Activated CD8-positive, alpha-beta T cell treated with anti-CD3 and anti-CD28 coated beads for 36 hours (primary cell): ENCODE results near the gene WFIKKN2. TPM values are rescaled to one million over a fixed set of nuclear protein-coding genes. Genes with fewer than 3 reads are reported as not detected.

ENCODE experiments used
- ATAC-seq: fragments of 200-7000 bp; cut with Tn5 transposase; one replicate; pipeline ENCODE4 v1.10.0; 2021; ENCODE audit warnings: mild to moderate bottlenecking, moderate library complexity
- CTCF ChIA-PET: fragments of 350-600 bp; sonication (Branson Sonifier 250); formaldehyde crosslinking; loops from one replicate; lab custom pipeline; 2021; ENCODE audit warnings: antibody characterized with exemption; lab: Charles Lee
- POLR2A ChIA-PET: fragments of 350-600 bp; sonication (Branson Sonifier 250); formaldehyde crosslinking; loops from one replicate; lab custom pipeline; 2021; ENCODE audit warnings: antibody characterized with exemption; lab: Charles Lee
- DNase-seq: peaks from one replicate; pipeline ENCODE4 v3.0.0-alpha.2; 2020
- H3K27ac Mint-ChIP-seq: one replicate; pipeline ENCODE4 v1.8.0; 2021; ENCODE audit warnings: mild to moderate bottlenecking, mixed read lengths
- H3K27me3 Mint-ChIP-seq: one replicate; pipeline ENCODE4 v1.8.0; 2021; ENCODE audit warnings: mixed read lengths
- H3K36me3 Mint-ChIP-seq: one replicate; pipeline ENCODE4 v1.8.0; 2021; ENCODE audit warnings: low read depth, mixed read lengths
- H3K4me1 Mint-ChIP-seq: one replicate; pipeline ENCODE4 v1.8.0; 2021; ENCODE audit warnings: low read depth, mixed read lengths
- H3K4me3 Mint-ChIP-seq: one replicate; pipeline ENCODE4 v1.8.0; 2021; ENCODE audit warnings: mild to moderate bottlenecking, moderate library complexity, mixed read lengths
- H3K9me3 Mint-ChIP-seq: one replicate; pipeline ENCODE4 v1.8.0; 2021; ENCODE audit warnings: mixed read lengths
- intact Hi-C: fragments of 100-400 bp; cut with micrococcal nuclease; formaldehyde crosslinking; loops from one replicate; pipeline ENCODE4 v1.10.0; 2022
- total RNA-seq, 2 experiments: library from RNA; stranded (reverse); gene quantifications; one replicate each; pipeline ENCODE4 v1.2.3, GENCODE V29; 2021
- TF ChIP-seq, protein P1 (sequence below): fragments of 200-600 bp; IDR thresholded peaks from one replicate; pipeline ENCODE4 v1.8.0; 2022; ENCODE audit warnings: antibody characterized with exemption, mild to moderate bottlenecking

Gene WFIKKN2
- total RNA-seq, 2 experiments from 2014 or later, result not detected

DNA sequence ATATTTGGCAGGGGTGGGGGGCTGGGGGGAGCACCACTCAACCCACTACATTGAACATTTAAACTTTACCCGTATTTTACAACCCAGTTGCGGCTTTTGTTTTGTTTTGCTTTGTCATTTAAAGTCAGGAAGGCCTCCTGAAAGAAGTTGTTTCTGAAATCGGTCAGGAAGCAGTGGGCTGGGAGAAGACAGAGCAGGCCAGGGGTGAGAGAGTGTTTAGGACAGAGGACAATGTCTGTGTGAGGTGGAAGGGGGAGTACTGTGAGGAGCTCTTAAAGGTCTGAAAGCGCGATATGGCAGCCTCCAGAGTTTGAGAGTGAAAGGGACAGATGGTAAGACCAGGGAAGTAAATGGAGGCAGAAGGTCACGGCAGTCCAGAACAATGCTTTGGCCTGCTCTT is 6.1 kb upstream of the WFIKKN2 start:
- intact Hi-C loops, result no loop called here
- POLR2A ChIA-PET, result no interaction called here

DNA sequence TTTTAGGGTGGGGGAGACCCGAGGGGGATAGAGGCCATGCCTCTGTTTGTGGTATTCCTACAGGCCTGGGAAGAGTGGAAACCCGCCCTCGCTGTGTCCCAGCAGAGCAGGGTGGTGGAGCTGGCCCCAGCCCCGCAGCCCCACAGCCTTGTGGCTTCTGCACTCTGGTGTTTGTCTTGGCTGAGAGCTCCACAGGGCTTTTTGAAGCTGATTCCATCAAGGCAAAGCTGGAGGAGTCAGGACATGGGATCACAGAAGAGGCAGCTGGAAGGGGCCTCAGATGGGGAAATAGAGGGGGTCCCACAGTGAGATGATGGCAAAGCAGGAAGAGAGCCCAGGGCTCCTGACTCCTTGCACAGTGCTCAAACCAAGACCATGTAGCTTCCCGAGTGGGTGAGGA is 5.0 kb upstream of the WFIKKN2 start:
- Mint-ChIP-seq H3K4me1 (no peaks in the 10 kb centered on the region), H3K36me3 (no peaks in the 10 kb centered on the region), H3K27me3 (peaks cover 4% of the 10 kb centered on the region), H3K4me3 (no peak overlapping the region), H3K9me3 (no peaks in the 10 kb centered on the region), H3K27ac (no peak overlapping the region)
- TF ChIP-seq, protein P1, sequence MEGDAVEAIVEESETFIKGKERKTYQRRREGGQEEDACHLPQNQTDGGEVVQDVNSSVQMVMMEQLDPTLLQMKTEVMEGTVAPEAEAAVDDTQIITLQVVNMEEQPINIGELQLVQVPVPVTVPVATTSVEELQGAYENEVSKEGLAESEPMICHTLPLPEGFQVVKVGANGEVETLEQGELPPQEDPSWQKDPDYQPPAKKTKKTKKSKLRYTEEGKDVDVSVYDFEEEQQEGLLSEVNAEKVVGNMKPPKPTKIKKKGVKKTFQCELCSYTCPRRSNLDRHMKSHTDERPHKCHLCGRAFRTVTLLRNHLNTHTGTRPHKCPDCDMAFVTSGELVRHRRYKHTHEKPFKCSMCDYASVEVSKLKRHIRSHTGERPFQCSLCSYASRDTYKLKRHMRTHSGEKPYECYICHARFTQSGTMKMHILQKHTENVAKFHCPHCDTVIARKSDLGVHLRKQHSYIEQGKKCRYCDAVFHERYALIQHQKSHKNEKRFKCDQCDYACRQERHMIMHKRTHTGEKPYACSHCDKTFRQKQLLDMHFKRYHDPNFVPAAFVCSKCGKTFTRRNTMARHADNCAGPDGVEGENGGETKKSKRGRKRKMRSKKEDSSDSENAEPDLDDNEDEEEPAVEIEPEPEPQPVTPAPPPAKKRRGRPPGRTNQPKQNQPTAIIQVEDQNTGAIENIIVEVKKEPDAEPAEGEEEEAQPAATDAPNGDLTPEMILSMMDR, result no peak
- ATAC-seq (no peak), DNase-seq (no peak)
- POLR2A ChIA-PET, result no interaction called here
- CTCF ChIA-PET, result interaction anchor here (1.1 to 1.6 kb wide), 6 partner anchors 12 to 135 kb away, joined by 3 to 9 read pairs (median 3); no protein-coding TSS in a partner anchor
- intact Hi-C loops, result no loop called here

More for the DNA sequence above, 6.1 kb upstream of the WFIKKN2 start:
- Mint-ChIP-seq H3K4me3 (no peak overlapping the region), H3K4me1 (no peaks in the 10 kb centered on the region), H3K36me3 (no peaks in the 10 kb centered on the region), H3K27ac (no peak overlapping the region), H3K27me3 (no peaks in the 10 kb centered on the region), H3K9me3 (no peaks in the 10 kb centered on the region)
- TF ChIP-seq, protein P1, result no peak
- no peak for ATAC-seq
- CTCF ChIA-PET, result interaction anchor here (1.1 to 1.6 kb wide), 4 partner anchors 13 to 136 kb away, joined by 3 to 9 read pairs (median 4); no protein-coding TSS in a partner anchor
- no peak for DNase-seq

DNA sequence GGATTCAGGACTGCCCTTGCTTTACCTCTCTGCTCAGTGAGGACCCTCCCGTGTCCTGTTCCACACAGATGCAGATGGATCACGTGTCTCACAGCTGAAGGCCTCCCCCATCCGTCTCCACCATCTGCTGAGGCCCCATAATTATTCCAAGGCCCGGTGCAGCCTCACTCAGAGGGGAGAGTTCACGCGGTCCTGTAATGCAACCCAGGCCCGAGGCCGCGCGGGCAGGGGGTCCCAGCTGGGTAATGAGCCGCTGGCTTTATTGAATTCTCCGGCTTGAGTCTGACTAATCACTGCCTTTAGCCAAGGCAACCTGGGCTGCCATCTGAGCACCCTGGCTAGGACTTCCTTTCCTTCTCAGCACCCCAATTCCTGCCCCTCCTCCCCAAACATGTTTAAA is 4.4 kb upstream of the WFIKKN2 start:
- no peaks in the 10 kb centered on the region for H3K9me3 Mint-ChIP-seq
- no peak for DNase-seq
- ATAC-seq, result no peak
- no peak overlapping the region for H3K4me3 Mint-ChIP-seq
- ChIA-PET CTCF (interaction anchor here (1.1 to 1.6 kb wide), 3 partner anchors 11 to 28 kb away, joined by 3 to 9 read pairs (median 3); no protein-coding TSS in a partner anchor), POLR2A (interaction anchor here (0.7 kb wide), 1 partner anchor 347 kb away, joined by 3 read pairs; no protein-coding TSS in a partner anchor)
- H3K27ac Mint-ChIP-seq, result no peak overlapping the region
- peaks cover 4% of the 10 kb centered on the region for H3K27me3 Mint-ChIP-seq
- no peaks in the 10 kb centered on the region for H3K4me1 Mint-ChIP-seq
- no peaks in the 10 kb centered on the region for H3K36me3 Mint-ChIP-seq
- TF ChIP-seq, protein P1, result no peak
- intact Hi-C loops, result no loop called here

DNA sequence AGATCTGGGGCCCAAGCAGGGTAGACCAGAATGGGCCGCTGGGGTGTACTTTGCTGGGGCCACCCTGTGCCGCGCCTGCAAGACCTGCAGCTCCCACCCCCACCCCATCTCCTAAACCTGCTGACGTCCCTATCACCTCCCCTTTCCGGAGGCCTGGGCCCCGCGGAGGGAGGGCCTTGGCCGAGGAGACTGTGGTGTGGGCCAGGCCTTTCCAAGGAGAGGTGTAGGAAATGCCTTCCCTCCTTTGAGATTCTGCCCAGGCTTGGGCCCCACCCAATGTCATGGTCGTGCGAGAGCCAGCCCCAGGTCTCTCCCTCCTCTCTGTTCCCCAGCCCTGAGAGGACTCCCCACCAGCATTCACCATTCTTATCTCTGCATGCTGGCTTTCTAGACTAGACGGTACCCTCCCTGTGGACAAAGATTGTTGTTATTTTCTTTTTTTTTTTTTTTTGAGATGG is 3.9 kb upstream of the WFIKKN2 start:
- DNase-seq (no peak), ATAC-seq (no peak)
- Mint-ChIP-seq H3K4me1 (no peaks in the 10 kb centered on the region), H3K27me3 (peaks cover 4% of the 10 kb centered on the region), H3K9me3 (no peaks in the 10 kb centered on the region), H3K4me3 (no peak overlapping the region), H3K36me3 (no peaks in the 10 kb centered on the region), H3K27ac (no peak overlapping the region)
- TF ChIP-seq, protein P1, result no peak
- CTCF ChIA-PET, result interaction anchor here (0.9 kb wide), 1 partner anchor 14 kb away, joined by 3 read pairs; no protein-coding TSS in a partner anchor
- intact Hi-C loops, result no loop called here
- POLR2A ChIA-PET, result interaction anchor here (0.7 kb wide), 1 partner anchor 347 kb away, joined by 3 read pairs; no protein-coding TSS in a partner anchor

- TF ChIP-seq, protein P1, result no peak
- no peak overlapping the region for H3K27ac Mint-ChIP-seq
- no peak overlapping the region for H3K4me3 Mint-ChIP-seq
- no peaks in the 10 kb centered on the region for H3K4me1 Mint-ChIP-seq
- POLR2A ChIA-PET, result no interaction called here
- no peak for DNase-seq
- no peak for ATAC-seq
- H3K27me3 Mint-ChIP-seq, result peaks cover 4% of the 10 kb centered on the region
- intact Hi-C loops, result no loop called here
- CTCF ChIA-PET, result interaction anchor here (0.9 to 1.7 kb wide), 3 partner anchors 13 to 49 kb away, joined by 3 to 5 read pairs (median 4); no protein-coding TSS in a partner anchor
- H3K36me3 Mint-ChIP-seq, result no peaks in the 10 kb centered on the region
- H3K9me3 Mint-ChIP-seq, result no peaks in the 10 kb centered on the region
Measured at GRCh38 chr17:50832267-50832863, 3.0 kb upstream of the WFIKKN2 start.
